Measurements from ENCODE around the gene TRMT61B. TPM values are rescaled to one million over a fixed set of nuclear protein-coding genes. Genes with fewer than 3 reads are reported as not detected.

The TRMT61B gene
- total and polyA plus RNA-seq, 2 of the 4 experiments (the other 2 are of a cell fraction): 5.7 to 6.6 TPM

- TF ChIP-seq MAFK (IDR thresholded peaks at IDR 0.05; ENCODE audit: low read depth, low read length) (0 out of 2 replicates have a peak, but pooled peaks have one; percentile 39), POLR2A (IDR thresholded peaks at IDR 0.05; ENCODE audit: low read depth, low read length) (no peak), SMC3 (IDR thresholded peaks at IDR 0.05; ENCODE audit: low read depth, low read length) (no peak), ELK1 (IDR thresholded peaks at IDR 0.05; ENCODE audit: borderline replicate concordance, low read depth, low read length) (no peak), FOS (IDR thresholded peaks at IDR 0.05; ENCODE audit: low read depth, low read length) (peak; percentile 52), MAZ (IDR thresholded peaks at IDR 0.05; ENCODE audit: borderline replicate concordance, low read depth, low read length) (no peak), NFE2L2 (IDR thresholded peaks at IDR 0.05; ENCODE audit: low read depth, low read length) (peak; percentile 64), CHD1 (IDR thresholded peaks at IDR 0.05; ENCODE audit: low read depth, low read length) (no peak), USF2 (IDR thresholded peaks at IDR 0.05; ENCODE audit: low read depth, low read length) (no peak), CEBPB (IDR thresholded peaks at IDR 0.05; ENCODE audit: low read depth, low read length) (no peak), RAD21 (IDR thresholded peaks at IDR 0.05; ENCODE audit: low read length) (no peak)
- Histone ChIP-seq H2AK9ac (replicated peaks; ENCODE audit: low read depth, low read length, poor library complexity) (no peak overlapping the region), H3K9me3 (ENCODE audit: control insufficient read depth, insufficient read depth, low read length) (no peaks in the 10 kb centered on the region), H2BK120ac (ENCODE audit: low read depth, low read length) (no peak overlapping the region), H3K27ac (ENCODE audit: insufficient read depth, low read length) (no peak overlapping the region), H3K9ac (ENCODE audit: low read depth, low read length) (no peak overlapping the region), H3K14ac (replicated peaks; ENCODE audit: low read depth, low read length) (no peak overlapping the region), H2BK5ac (ENCODE audit: low read depth, low read length, poor library complexity, severe bottlenecking) (no peak overlapping the region), H3K56ac (ENCODE audit: extremely low read depth, insufficient read depth, low read length) (no peak overlapping the region), H2BK15ac (ENCODE audit: low read depth, low read length) (no peak overlapping the region), H4K8ac (ENCODE audit: low read depth in 2 of 2, low read length in 2 of 2) (no peak overlapping the region), H4K20me1 (ENCODE audit: insufficient read depth, low read length) (no peaks in the 10 kb centered on the region), H3K79me1 (ENCODE audit: low read depth in 1 of 2, low read length in 2 of 2) (no peaks in the 10 kb centered on the region), H3K4me3 (ENCODE audit: insufficient read depth, low read depth, low read length) (no peak overlapping the region), H3K36me3 (ENCODE audit: control insufficient read depth, insufficient read depth, low read length) (no peaks in the 10 kb centered on the region), H3K4me1 (ENCODE audit: control insufficient read depth, insufficient read depth, low read length) (no peaks in the 10 kb centered on the region), H3K27me3 (ENCODE audit: control insufficient read depth, insufficient read depth, low read length) (no peaks in the 10 kb centered on the region), H2BK20ac (ENCODE audit: low read depth, low read length) (no peak overlapping the region), H3K23ac (ENCODE audit: low read depth, low read length) (no peak overlapping the region), H2AFZ (replicated peaks; ENCODE audit: low read length, poor library complexity) (no peak overlapping the region), H2AK5ac (ENCODE audit: low read depth, low read length) (no peak overlapping the region), H4K5ac (ENCODE audit: low read depth, low read length) (no peak overlapping the region), H3K18ac (ENCODE audit: low read depth, low read length) (no peak overlapping the region), H3K9me1 (ENCODE audit: insufficient read depth, low read length) (no peaks in the 10 kb centered on the region), H3K4ac (ENCODE audit: low read depth, low read length) (no peak overlapping the region), H3K4me2 (ENCODE audit: low read depth, low read length) (no peak overlapping the region), H4K91ac (ENCODE audit: insufficient read depth, low read depth, low read length) (no peak overlapping the region)
- WGBS, 2 experiments (ENCODE audit: extremely low coverage in 2 of 2, insufficient read length in 1 of 2): no CpG with 5 or more reads among the region's 2 CpGs
- intact Hi-C loops (cut with micrococcal nuclease): no loop called here
- BruUV-seq (replicated peaks): no TSS peak
- peak; percentile 21 for ATAC-seq (ENCODE audit: low read depth)
- dilution Hi-C loops (cut with HindIII; ENCODE audit: low sequenced_read_pairs, unreplicated experiment): no loop called here
- POLR2A ChIA-PET (ENCODE audit: unreplicated experiment): no interaction called here
- CTCF ChIA-PET: no interaction called here
- peak; percentile 49 for DNase-seq
- in situ Hi-C loops (cut with MboI; ENCODE audit: low sequenced_read_pairs): no loop called here
Measured at GRCh38 chr2:28828382-28828781, 41.7 kb downstream of the TRMT61B start.
